Measurements from ENCODE around the gene SUDS3.

GRCh38 chr12:118342090-118342489 is 34.3 kb upstream of the SUDS3 start:
- TF ChIP-seq CTCF (IDR thresholded peaks at IDR 0.05; ENCODE audit: low read length) (no peak), EZH2 (IDR thresholded peaks at IDR 0.05; ENCODE audit: borderline replicate concordance, low read length) (no peak)

Data from OCI-LY1 (cell line).